ENCODE data around the gene LCA5. TPM values are rescaled to one million over a fixed set of nuclear protein-coding genes. Genes with fewer than 3 reads are reported as not detected.
A peak's percentile ranks its signal among the peaks of the same experiment; 100 is the strongest.
"Not testable (repeated sequence)": the region's sequence is repeated elsewhere in the genome, so short reads cannot be mapped to it uniquely, and the experiment has no call there.

Gene LCA5
- total RNA-seq = 2.4 TPM
- long read RNA-seq, full-length matches to known transcripts = 3 of 6 reads
- long read RNA-seq, partial matches to known transcripts = 2 of 6 reads
- long read RNA-seq, other reads (novel, unspliced or antisense) = 1 of 6 reads

DNA sequence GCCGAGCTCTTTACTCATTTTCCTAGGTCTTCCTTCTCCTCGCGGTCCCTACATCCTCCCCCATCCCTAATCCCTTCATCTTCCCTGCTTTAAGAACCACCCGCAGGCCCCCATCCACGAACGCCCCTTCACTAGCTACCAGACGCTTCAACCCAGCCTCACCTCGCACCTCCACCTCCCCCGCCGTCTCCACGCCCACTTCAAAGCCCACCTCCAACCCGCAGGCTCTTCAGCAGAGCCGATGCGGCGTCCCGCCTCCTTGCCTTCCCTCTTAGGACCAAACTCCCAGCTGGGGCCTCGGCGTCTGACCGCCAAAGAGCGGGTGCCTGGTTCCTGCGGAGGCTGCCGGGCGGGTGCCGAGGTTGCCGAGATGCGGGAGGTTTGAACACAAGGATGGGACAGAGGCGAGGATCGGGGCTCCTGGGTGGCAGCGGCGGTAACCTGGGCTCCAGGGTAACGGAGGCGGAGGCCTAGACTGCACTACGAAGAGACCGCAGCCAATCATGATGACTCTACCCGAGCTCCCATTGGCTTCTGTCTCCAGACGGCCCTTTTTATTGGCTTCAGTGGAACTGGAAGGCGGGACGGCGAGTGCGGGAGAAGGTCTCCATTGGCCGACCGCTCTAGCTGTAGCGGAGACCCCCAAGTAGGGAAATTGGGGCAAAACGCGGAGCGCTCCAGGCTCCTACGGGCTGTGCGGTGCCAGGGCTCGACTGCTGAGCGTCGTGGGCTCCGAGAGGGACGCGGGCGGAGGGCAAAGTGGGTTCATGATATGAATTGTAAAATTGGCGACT lies at the start of gene LCA5:
Gene LCA5 (minus strand): TSS at position 477 of the 794 bp plus-strand sequence. CDS start 18,536 bp downstream, outside the sequence.
- DNase-seq = peak; percentile 91
- intact Hi-C loops (cut with micrococcal nuclease) = no loop called here

DNA sequence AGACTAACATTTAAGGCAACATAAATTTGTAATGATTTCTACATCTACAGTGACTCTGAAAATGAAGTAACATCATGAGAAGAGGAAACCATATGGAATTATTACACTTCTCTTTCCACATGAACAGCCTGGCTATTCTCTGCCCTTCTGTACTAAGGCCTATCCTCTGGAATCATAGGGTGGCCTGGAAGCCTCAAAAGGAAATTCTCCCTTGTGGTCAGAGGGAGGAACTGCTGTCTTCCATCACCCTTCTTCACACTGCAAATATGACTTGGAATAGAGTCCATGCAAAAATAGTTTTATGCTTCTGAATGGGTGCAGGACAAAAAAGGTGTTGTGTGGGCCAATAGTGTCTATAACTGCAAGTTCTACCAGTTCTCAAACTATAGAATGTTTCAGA lies 49.3 kb upstream of the LCA5 start:
- ATAC-seq = no peak
- DNase-seq = no peak
- intact Hi-C loops (cut with micrococcal nuclease) = no loop called here

More for the DNA sequence above, at the start of gene LCA5:
- ATAC-seq = peak; percentile 99

DNA sequence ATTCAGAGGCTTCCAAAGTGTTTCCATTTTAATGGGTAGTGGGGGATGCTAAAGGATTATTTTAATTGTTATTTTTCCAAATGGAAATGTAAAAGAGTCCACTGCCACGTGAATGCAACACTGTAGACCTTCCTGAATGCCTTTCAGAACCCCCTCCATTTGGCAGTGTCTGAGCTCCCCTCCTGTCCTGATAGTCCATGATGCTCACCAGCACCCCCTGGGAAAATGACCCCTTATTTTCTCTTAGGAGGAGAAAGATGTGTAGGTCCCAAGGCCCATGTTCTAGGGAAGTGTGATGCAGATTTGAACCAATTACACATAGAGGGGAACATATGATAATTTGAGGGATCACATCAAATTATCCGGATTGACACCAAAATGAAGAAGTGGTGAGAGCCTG lies 47.1 kb upstream of the LCA5 start:
- ATAC-seq = no peak
- no peak for DNase-seq
- intact Hi-C loops (cut with micrococcal nuclease) = no loop called here

DNA sequence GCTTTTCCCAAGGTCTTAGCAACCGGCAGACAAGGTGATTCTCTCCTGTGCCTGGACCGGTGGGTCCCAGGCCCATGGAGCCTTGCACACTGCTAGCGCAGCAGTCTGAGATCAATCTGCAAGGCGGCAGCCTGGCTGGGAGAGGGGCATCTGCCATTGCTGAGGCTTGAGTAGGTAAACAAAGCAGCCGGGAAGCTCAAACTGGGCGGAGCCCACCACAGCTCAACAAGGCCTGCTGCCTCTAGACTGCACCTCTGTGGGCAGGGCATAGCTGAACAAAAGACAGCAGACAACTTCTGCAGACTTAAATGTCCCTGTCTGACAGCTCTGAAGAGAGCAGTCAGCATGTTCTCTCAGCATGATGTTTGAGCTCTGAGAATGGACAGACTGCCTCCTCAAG lies 40.7 kb upstream of the LCA5 start:
- intact Hi-C loops (cut with micrococcal nuclease); DNase-seq; ATAC-seq: not testable (repeated sequence)

DNA sequence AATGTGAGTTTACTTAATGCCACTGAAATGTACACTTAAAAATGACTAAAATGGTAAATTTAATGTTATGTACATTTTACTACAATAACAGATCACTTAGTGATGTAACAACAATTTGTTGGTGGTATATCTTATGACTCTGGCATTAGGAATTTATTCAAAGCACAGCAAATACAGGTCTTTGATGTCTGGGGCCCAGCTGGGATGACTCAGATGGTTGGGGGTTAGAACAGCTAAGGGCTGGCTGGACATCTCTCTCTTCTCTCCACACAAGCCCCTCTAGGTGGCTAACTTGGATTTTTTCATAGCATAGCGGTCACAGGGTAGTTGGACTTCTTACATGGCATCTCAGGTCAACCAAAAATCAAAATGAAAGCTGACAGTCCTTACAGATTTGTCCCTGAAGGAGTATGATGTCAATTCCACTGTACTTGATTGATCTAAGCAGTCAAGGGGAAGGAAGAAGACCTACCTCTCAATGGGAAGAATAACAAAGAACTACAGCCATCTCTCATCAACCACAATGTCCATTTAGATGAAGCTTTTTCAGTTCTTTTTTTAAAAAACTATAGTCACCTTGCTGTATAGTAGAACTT lies 37.5 kb upstream of the LCA5 start:
- ATAC-seq (no peak), DNase-seq (no peak)
- intact Hi-C loops (cut with micrococcal nuclease) = loop anchor here (5.0 kb wide), 1 partner anchor 138 kb away; no protein-coding TSS in a partner anchor

DNA sequence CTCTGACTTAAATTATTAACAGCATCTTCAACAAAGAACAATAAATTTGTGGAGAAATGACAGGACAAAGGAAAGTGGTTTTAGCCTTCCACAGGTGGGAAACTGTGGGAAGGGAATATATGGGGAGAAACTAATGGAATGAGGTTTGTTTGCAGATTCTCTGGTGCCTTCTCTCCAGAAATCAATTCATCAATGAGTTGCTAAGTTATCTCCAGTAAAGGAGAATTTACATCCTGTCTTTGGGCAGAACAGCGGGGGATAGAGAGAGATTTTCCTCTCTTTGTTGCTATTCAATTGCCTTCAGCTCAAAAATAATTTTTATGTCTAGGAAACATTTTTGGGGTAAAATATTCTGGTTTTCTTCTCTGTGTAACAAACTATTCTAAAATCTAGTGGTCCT lies 36.9 kb upstream of the LCA5 start:
- no peak for DNase-seq
- intact Hi-C loops (cut with micrococcal nuclease) = loop anchor here (5.0 kb wide), 1 partner anchor 138 kb away; no protein-coding TSS in a partner anchor
- ATAC-seq = no peak

DNA sequence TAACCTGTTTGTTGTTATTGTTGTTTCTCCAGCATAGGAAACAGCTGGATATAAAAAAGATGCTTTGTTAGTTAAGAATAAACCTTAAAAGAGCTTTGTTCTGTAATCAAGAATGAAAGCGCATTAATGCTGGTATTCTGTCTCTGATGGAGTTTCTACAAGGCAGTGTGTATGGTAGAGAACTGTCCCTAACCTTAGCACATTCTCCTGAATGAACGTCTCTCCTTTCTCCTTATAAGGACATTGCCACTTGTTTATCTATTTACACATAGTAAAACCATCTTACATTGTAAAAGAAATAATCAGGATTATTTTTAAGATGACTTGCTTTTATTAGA lies 33.8 kb upstream of the LCA5 start:
- intact Hi-C loops (cut with micrococcal nuclease) = loop anchor here (5.0 kb wide), 1 partner anchor 141 kb away; no protein-coding TSS in a partner anchor
- DNase-seq = no peak
- peak; percentile 47 for ATAC-seq

DNA sequence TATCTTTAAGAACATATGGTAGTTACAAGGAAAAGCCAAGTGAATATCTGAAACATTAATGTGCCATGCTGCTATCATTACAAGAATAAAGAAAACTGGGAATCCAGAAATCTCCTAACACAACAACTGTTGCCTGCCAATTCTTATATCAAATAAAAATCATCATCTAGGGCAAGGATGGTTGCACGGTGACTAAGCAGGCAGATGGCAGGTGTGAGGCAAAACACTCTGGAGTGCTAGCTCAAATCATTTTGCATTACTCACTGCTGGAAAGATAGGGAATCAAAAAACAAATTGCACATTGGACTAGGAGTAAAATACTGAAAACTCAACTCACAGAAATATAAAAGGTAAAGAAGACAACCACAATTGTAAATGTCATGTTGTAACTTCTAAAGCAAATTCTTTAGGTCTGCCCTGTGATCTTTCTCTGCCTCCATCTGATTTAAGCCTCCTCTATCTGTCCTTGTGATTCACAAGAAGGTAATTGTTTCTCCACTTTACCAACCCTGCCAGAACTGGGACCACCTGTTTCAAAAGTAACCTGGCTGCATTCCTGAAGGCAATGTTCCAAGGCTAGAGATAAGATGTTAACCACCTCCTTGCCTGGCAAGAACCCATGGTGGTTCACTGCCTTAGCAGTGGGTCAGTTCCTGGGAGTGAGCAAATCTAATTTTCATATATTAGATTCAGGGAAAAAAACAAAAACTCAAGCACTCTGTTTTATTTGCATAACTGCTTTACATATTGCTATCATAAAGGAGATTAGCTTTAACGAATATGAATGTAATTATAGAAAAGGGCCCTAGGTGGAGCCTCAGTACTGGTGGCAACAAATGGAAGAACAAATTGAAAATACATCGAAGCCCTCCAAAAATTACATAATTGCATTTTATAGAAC lies 33.1 kb upstream of the LCA5 start:
- no peak for DNase-seq
- intact Hi-C loops (cut with micrococcal nuclease) = loop anchor here (5.0 kb wide), 1 partner anchor 142 kb away; no protein-coding TSS in a partner anchor
- peak; percentile 63 for ATAC-seq

DNA sequence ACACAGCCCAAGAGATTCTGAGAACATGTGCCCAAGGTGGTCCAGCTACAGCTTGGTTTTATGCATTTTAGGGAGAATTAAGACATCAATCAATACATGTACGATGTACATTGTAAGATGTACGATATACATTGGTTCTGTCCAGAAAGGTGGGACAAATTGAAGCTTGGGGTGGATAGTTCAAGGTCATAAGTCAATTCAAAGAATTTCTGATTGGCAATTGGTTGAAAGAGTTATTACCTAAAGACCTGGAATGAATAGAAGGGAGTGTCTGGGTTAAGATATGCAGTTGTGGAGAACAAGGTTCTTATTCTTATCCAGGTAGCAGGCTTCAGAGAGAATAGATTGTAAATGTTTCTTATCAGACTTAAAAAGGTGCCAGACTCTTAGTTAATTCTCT lies 31.8 kb upstream of the LCA5 start:
- intact Hi-C loops (cut with micrococcal nuclease) = no loop called here
- DNase-seq = no peak
- ATAC-seq = no peak

DNA sequence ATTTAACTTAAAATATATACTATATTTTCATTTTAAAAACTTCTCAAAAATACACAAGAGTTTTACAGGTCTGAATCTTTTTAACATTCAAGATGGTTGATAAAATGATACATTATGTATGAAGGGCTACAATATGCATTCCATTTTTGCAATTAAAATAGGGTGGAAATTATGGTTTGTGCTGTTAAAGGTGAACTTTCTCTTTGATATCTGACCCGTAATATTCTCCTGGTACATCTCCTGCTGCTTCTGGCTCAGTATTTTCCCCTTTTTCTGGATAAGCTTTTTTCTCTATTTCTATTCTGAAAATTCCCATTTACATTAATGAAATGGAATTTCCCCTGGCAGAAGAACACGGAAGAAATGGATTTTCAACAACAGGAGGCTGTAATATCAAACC lies 27.4 kb upstream of the LCA5 start:
- no peak for DNase-seq
- intact Hi-C loops (cut with micrococcal nuclease) = no loop called here
- no peak for ATAC-seq

DNA sequence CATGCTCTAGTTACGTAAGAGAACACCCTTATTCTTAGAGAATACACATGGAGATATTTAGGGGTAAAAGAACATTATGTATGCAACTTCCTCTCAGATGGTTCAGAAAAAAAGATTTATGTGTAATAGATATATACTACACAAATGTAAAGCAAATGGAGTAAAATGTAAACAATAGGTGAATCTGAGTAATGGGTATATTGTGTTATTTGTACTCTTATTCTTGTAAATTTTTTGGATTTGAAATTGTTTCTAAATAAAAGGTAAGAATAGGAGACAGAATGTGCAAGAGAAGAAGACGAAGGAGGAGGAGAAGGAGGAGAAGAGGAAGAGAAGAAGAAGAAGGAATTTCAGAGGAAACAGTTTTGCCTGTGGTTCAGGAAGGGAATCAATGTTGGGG lies 22.5 kb upstream of the LCA5 start:
- intact Hi-C loops (cut with micrococcal nuclease) = no loop called here
- DNase-seq = no peak

DNA sequence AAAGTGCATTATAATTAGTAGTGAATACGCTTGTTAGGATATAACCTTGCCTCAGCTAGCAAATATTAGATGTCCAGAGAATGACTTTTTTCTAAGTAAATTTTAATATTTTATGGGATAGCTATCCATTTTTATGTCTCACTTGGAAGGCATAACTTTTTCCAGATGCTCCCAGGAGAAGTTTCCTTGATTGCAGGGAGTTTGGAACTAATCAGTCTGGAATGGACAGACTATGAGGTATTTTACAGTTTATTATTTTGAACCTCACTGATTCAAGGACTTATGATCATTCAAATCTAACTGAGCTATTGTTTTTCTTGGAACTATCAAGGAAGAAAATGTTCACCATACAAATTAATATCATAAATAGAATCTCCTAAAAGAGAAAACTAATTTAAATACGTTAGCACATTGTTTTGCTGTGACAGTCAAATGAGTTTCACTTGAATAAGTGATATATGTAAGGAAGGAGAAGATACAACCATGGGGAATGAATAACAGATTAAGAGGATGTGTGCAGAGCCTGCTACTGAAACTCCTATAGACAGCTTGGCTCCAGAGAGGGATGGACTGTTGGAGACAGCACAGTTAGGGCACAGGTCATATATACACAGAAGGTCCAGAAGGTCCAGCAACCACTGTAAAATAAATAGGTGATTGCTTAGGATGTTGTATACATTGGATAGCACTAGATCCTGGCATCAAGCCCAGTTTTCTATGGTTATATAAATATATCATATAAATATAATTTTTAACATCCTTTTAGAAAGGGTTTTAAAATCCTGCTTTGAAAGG lies 20.6 kb upstream of the LCA5 start:
- ATAC-seq = no peak

More for the DNA sequence above, 22.5 kb upstream of the LCA5 start:
- ATAC-seq = no peak

DNA sequence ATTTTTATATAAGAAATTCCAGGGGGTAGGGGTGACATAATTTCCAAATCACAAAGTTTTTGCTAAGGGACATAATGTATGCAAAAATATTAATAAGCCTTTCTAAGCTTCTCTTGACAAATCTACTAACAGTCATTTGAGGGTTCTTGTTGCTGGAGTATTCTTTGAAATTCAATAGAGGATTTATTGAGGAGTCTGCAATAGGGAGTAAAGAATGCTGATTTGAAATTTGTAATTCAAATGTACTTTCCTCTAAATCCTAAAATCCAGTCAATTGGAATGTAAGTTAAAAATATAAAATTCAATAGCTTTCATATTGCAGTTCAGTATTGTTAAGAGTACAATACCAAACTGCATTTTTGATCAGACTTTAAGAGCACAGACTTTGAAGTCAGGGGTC lies 17.1 kb upstream of the LCA5 start:
- no peak for ATAC-seq
- intact Hi-C loops (cut with micrococcal nuclease) = no loop called here

More for the DNA sequence above, 20.6 kb upstream of the LCA5 start:
- intact Hi-C loops (cut with micrococcal nuclease) = no loop called here
- no peak for DNase-seq

DNA sequence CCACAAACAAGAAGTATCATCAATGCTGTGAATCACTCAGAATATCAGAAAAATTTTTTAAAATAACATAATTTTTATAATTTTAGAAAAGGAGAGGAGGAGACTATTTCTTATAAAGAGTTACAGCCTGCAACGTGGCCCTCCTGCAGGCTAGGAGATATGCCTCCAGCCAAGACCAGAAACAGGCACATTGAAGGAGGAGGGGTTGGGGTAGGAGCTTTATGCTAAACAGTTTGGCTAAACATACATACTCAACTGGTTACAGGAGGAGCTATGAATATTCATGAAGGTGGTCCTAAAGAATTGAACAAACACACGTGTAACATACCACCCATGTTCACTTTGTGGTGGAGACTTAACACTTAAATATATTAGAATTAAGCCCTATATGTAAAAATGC lies 14.2 kb upstream of the LCA5 start:
- intact Hi-C loops (cut with micrococcal nuclease) = no loop called here
- DNase-seq (no peak), ATAC-seq (no peak)

More for the DNA sequence above, 17.1 kb upstream of the LCA5 start:
- no peak for DNase-seq

DNA sequence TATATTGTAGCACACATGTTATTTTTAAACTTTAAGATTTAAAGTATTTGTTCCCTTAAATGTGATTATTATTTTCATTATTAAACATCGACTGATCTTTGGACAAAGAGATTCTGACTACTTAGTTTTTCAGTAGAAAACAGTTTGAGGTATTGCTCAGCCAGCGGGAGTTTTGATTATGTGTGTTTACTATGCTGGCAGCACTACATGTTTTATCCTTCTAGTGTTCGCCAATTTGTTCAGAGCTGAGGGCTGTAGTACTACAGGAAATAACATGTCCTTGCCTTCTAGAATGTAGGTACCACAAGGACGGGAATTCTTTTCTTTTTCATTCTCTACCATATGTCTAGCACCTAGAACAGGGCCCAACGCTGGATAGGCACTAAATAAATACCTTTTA lies 11.1 kb upstream of the LCA5 start:
- intact Hi-C loops (cut with micrococcal nuclease) = loop anchor here (5.0 kb wide), 1 partner anchor 471 kb away; the partner anchor contains the start of gene PHIP
- ATAC-seq (no peak), DNase-seq (no peak)

DNA sequence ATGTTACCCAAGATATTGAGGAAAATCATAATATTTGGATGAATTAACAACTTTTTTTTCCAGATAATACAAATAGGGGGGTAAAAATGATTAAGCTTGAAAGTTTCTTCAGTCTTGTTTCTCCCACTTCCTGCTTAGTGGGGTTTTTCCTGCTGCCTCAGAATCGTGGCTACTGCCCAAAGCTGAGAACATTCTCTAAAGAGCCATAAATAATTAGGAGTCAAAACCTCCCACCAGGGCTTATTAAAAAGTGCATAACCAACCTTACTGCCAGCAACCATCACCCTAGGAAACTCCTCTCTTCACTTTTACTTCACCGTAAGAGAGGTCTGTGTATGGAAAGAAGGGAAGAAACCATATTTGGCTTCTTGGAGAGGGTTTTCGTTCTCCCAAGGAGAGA lies 9.0 kb upstream of the LCA5 start:
- ATAC-seq = no peak
- DNase-seq = no peak
- intact Hi-C loops (cut with micrococcal nuclease) = loop anchor here (5.0 kb wide), 1 partner anchor 469 kb away; the partner anchor contains the start of gene PHIP

DNA sequence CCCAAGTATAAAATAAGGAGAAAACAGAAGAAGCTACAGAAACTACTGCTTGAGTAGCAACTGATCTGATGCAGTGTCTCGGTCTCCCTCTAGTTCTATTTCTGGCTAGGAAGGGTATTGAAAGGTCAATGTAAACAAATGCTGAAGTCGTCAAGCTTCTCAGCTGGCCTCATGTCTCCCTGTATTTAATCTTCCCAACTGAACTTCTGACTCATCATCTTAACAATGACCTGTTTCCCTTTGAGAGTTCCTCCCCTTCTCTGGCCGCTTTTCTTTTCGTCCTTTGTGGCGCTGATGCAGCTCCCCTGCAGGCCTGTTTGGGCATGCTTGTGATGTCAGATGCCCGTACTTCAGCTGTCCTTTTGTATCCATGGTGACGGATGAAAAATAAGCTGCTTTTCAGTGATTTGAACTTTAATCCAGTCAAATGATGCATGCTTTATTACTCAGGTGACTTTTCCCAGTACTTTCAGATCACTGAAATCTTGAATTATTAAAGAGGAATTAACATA lies 7.8 kb upstream of the LCA5 start:
- intact Hi-C loops (cut with micrococcal nuclease) = loop anchor here (5.0 kb wide), 1 partner anchor 468 kb away; the partner anchor contains the start of gene PHIP
- DNase-seq (peak; percentile 50), ATAC-seq (peak; percentile 93)

DNA sequence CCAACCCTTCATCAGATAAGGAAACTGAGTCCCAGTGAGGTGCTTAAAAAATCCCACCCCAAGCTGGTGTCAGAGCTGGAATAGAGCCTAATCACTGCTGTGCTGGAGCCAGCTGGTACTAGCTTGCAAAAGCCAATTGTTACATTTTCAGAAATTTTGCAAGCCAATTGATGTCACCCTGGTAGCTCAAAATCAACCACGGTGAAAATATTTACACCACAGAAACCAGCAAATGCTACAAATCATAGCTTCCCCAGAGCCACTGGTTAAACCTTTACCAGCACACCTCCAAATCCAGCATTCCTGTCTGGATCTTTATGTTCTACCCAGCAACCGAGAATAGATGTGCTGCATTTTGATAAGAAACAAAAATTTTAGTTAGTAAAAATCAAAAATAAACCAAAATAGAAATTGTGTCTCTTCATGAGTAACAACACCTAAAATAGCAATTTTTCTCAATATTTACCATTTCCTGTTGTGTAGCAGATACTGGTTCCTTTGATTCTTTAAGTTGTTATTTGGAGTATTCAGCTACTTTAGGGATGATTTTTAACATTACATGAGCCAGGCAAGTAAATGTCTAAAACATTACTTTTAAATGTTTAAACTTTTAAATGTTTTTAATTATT lies 7.2 kb upstream of the LCA5 start:
- intact Hi-C loops (cut with micrococcal nuclease) = no loop called here
- no peak for DNase-seq
- ATAC-seq = peak; percentile 11

Data from left ventricle myocardium superior (tissue), 1 donor.